ENCODE measurements around the gene PCDHGA7.

DNA sequence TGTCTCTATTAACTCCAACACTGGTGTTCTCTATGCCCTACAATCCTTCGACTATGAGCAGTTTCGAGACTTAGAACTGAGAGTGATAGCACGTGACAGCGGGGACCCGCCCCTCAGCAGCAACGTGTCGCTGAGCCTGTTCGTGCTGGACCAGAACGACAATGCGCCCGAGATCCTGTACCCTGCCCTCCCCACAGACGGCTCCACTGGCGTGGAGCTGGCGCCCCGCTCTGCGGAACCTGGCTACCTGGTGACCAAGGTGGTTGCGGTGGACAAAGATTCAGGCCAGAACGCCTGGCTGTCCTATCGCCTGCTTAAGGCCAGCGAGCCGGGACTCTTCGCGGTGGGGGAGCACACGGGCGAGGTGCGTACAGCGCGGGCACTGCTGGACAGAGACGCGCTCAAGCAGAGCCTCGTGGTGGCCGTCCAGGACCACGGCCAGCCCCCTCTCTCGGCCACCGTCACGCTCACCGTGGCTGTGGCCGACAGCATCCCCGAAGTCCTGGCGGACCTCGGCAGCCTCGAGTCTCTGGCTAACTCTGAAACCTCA lies 40.3 kb downstream of the PCDHGA7 start:
- TF ChIP-seq EP300 (IDR thresholded peaks at IDR 0.05; ENCODE audit: low read depth), result no peak
- TF ChIP-seq POLR2A (IDR thresholded peaks at IDR 0.05), result no peak
